Liver (tissue), 3 donors: ENCODE data around the gene CRABP2.

Experiments
- EGR1 ChIP-seq, 2 donors: IDR thresholded peaks; 2 replicates each; pipeline ENCODE4 v1.6.1; 2016 to 2018; ENCODE audit warnings: antibody characterized with exemption in 2 of 2, low read depth in 2 of 2
- FOXA1 ChIP-seq: IDR thresholded peaks from 2 replicates; pipeline ENCODE4 v1.6.1; 2016; ENCODE audit warnings: antibody characterized with exemption
- GABPA ChIP-seq, 2 donors: IDR thresholded peaks in 1 of 2; conservative IDR thresholded peaks in 1 of 2; 2 replicates each; pipeline ENCODE4 v1.6.1; 2016; ENCODE audit warnings: antibody characterized with exemption in 2 of 2, mild to moderate bottlenecking in 1 of 2, moderate library complexity in 1 of 2
- JUND ChIP-seq, 2 donors: IDR thresholded peaks; 2 replicates each; pipeline ENCODE4 v1.6.1; 2016; ENCODE audit warnings: antibody characterized with exemption in 2 of 2
- RAD21 ChIP-seq, 2 donors: IDR thresholded peaks; 2 replicates each; pipeline ENCODE4 v1.6.1; 2016; ENCODE audit warnings: antibody characterized with exemption in 2 of 2, mild to moderate bottlenecking in 2 of 2
- SP1 ChIP-seq: IDR thresholded peaks from 2 replicates; pipeline ENCODE4 v1.6.1; 2018; ENCODE audit warnings: antibody characterized with exemption, mild to moderate bottlenecking
- YY1 ChIP-seq: IDR thresholded peaks from 2 replicates; pipeline ENCODE4 v1.6.1; 2016; ENCODE audit warnings: antibody characterized with exemption, mild to moderate bottlenecking
- TF ChIP-seq, protein P1 (sequence below): fragments of 150-350 bp; IDR thresholded peaks from 2 replicates; pipeline ENCODE4 v1.5.1; 2017; ENCODE audit warnings: improper control_type of control experiment, low read depth, low read length; ENCODE audit not compliant: missing input control
- TF ChIP-seq, protein P2 (sequence below): IDR thresholded peaks from 2 replicates; pipeline ENCODE4 v1.6.1; 2016; ENCODE audit warnings: antibody characterized with exemption
- TF ChIP-seq, protein P3 (sequence below): IDR thresholded peaks from 2 replicates; pipeline ENCODE4 v1.6.1; 2016; ENCODE audit warnings: antibody characterized with exemption
- TF ChIP-seq, protein P4 (sequence below): IDR thresholded peaks from 2 replicates; pipeline ENCODE4 v1.6.1; 2016; ENCODE audit warnings: antibody characterized with exemption
- donor health status: healthy.
- donor health status: healthy.

DNA sequence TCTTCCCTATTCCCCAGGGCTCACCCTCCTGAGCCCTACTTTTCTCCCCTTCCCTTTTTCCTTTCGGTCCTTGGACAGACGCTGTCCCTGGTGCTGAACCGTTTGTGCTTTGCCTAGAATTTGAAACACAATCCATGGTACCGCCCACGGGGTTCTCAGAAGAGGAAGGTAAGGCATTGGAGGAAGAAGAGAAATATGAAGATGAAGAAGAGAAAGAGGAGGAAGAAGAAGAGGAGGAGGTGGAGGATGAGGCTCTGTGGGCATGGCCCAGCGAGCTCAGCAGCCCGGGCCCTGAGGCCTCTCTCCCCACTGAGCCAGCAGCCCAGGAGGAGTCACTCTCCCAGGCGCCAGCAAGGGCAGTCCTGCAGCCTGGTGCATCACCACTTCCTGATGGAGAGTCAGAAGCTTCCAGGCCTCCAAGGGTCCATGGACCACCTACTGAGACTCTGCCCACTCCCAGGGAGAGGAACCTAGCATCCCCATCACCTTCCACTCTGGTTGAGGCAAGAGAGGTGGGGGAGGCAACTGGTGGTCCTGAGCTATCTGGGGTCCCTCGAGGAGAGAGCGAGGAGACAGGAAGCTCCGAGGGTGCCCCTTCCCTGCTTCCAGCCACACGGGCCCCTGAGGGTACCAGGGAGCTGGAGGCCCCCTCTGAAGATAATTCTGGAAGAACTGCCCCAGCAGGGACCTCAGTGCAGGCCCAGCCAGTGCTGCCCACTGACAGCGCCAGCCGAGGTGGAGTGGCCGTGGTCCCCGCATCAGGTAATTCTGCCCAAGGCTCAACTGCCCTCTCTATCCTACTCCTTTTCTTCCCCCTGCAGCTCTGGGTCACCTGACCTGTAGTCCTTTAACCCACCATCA lies 53.0 kb downstream of the CRABP2 start:
- TF ChIP-seq, protein P1, sequence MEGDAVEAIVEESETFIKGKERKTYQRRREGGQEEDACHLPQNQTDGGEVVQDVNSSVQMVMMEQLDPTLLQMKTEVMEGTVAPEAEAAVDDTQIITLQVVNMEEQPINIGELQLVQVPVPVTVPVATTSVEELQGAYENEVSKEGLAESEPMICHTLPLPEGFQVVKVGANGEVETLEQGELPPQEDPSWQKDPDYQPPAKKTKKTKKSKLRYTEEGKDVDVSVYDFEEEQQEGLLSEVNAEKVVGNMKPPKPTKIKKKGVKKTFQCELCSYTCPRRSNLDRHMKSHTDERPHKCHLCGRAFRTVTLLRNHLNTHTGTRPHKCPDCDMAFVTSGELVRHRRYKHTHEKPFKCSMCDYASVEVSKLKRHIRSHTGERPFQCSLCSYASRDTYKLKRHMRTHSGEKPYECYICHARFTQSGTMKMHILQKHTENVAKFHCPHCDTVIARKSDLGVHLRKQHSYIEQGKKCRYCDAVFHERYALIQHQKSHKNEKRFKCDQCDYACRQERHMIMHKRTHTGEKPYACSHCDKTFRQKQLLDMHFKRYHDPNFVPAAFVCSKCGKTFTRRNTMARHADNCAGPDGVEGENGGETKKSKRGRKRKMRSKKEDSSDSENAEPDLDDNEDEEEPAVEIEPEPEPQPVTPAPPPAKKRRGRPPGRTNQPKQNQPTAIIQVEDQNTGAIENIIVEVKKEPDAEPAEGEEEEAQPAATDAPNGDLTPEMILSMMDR: no peak
- TF ChIP-seq, protein P2, sequence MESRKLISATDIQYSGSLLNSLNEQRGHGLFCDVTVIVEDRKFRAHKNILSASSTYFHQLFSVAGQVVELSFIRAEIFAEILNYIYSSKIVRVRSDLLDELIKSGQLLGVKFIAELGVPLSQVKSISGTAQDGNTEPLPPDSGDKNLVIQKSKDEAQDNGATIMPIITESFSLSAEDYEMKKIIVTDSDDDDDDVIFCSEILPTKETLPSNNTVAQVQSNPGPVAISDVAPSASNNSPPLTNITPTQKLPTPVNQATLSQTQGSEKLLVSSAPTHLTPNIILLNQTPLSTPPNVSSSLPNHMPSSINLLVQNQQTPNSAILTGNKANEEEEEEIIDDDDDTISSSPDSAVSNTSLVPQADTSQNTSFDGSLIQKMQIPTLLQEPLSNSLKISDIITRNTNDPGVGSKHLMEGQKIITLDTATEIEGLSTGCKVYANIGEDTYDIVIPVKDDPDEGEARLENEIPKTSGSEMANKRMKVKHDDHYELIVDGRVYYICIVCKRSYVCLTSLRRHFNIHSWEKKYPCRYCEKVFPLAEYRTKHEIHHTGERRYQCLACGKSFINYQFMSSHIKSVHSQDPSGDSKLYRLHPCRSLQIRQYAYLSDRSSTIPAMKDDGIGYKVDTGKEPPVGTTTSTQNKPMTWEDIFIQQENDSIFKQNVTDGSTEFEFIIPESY: no peak
- TF ChIP-seq SP1 (no peak), EGR1 (IDR thresholded peaks at IDR 0.05; ENCODE audit: low read depth in 2 of 2) (no peak), FOXA1 (no peak), YY1 (no peak), RAD21 (IDR thresholded peaks at IDR 0.05) (no peak), JUND (IDR thresholded peaks at IDR 0.05) (no peak), GABPA (IDR thresholded peaks at IDR 0.05 in 1 of 2, conservative IDR thresholded peaks at IDR 0.05 in 1 of 2) (no peak)
- TF ChIP-seq, protein P3, sequence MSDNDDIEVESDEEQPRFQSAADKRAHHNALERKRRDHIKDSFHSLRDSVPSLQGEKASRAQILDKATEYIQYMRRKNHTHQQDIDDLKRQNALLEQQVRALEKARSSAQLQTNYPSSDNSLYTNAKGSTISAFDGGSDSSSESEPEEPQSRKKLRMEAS: no peak
- TF ChIP-seq, protein P4, sequence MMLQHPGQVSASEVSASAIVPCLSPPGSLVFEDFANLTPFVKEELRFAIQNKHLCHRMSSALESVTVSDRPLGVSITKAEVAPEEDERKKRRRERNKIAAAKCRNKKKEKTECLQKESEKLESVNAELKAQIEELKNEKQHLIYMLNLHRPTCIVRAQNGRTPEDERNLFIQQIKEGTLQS: no peak
